Activated naive CD4-positive, alpha-beta T cell (primary cell): Measurements from ENCODE around the gene NEBL.
"Not testable (repeated sequence)": the region's sequence is repeated elsewhere in the genome, so short reads cannot be mapped to it uniquely, and the experiment has no call there.

Source experiments
- DNase-seq, 4 experiments: peaks; one replicate each; lab custom pipeline; 2025; lab: John Stamatoyannopoulos, UW

Gene NEBL

GRCh38 chr10:20897146-20897825 lies at the start of gene NEBL:
Gene NEBL (minus strand): TSS chr10:20897311. CDS start chr10:20897205, 106 bp downstream.
- DNase-seq, result no peak

GRCh38 chr10:20945546-20946332 lies 48.6 kb upstream of the NEBL start:
- no peak for DNase-seq

- no peak for DNase-seq
Measured at GRCh38 chr10:20944789-20945502, 47.8 kb upstream of the NEBL start.

- not testable (repeated sequence) for DNase-seq
Measured at GRCh38 chr10:20939414-20939813, 42.3 kb upstream of the NEBL start.

- no peak for DNase-seq
Measured at GRCh38 chr10:20936396-20936795, 39.3 kb upstream of the NEBL start.

GRCh38 chr10:20935931-20936330 lies 38.8 kb upstream of the NEBL start:
- no peak for DNase-seq

- no peak for DNase-seq
Measured at GRCh38 chr10:20935301-20935700, 38.2 kb upstream of the NEBL start.

- no peak for DNase-seq
Measured at GRCh38 chr10:20933705-20934104, 36.6 kb upstream of the NEBL start.

- DNase-seq, result no peak
Measured at GRCh38 chr10:20932606-20933126, 35.6 kb upstream of the NEBL start.

- no peak for DNase-seq
Measured at GRCh38 chr10:20931156-20931795, 34.2 kb upstream of the NEBL start.

GRCh38 chr10:20927456-20927855 lies 30.3 kb upstream of the NEBL start:
- DNase-seq, result no peak

- no peak for DNase-seq
Measured at GRCh38 chr10:20922451-20922850, 25.3 kb upstream of the NEBL start.

- DNase-seq, result no peak
Measured at GRCh38 chr10:20922033-20922432, 24.9 kb upstream of the NEBL start.

GRCh38 chr10:20920061-20920460 lies 22.9 kb upstream of the NEBL start:
- DNase-seq, result no peak

- no peak for DNase-seq
Measured at GRCh38 chr10:20919481-20919880, 22.4 kb upstream of the NEBL start.

GRCh38 chr10:20916976-20917375 lies 19.9 kb upstream of the NEBL start:
- no peak for DNase-seq

- DNase-seq, result no peak
Measured at GRCh38 chr10:20912969-20913368, 15.9 kb upstream of the NEBL start.

GRCh38 chr10:20911626-20912025 lies 14.5 kb upstream of the NEBL start:
- no peak for DNase-seq

- no peak for DNase-seq
Measured at GRCh38 chr10:20909801-20910200, 12.7 kb upstream of the NEBL start.

GRCh38 chr10:20908391-20908790 lies 11.3 kb upstream of the NEBL start:
- DNase-seq, result no peak

GRCh38 chr10:20903635-20904390 lies 6.7 kb upstream of the NEBL start:
- no peak for DNase-seq
